Non-pigmented ciliary epithelial cell (primary cell): ENCODE data around the gene ATXN1.
"Not testable (repeated sequence)": the region's sequence is repeated elsewhere in the genome, so short reads cannot be mapped to it uniquely, and the experiment has no call there.

Experiments
- DNase-seq: peaks from one replicate; pipeline ENCODE4 v3.0.0-alpha.2; 2010; ENCODE audit warnings: low read depth

ATXN1 gene

GRCh38 chr6:16760516-16761470 lies at the start of gene ATXN1:
ATXN1 (minus strand) TSS chr6:16761460.
- DNase-seq: no peak

- DNase-seq: no peak
These were observed 49.2 kb upstream of the ATXN1 start for GRCh38 chr6:16810411-16810810.

GRCh38 chr6:16809753-16810358 lies 48.6 kb upstream of the ATXN1 start:
- no peak for DNase-seq

DNA sequence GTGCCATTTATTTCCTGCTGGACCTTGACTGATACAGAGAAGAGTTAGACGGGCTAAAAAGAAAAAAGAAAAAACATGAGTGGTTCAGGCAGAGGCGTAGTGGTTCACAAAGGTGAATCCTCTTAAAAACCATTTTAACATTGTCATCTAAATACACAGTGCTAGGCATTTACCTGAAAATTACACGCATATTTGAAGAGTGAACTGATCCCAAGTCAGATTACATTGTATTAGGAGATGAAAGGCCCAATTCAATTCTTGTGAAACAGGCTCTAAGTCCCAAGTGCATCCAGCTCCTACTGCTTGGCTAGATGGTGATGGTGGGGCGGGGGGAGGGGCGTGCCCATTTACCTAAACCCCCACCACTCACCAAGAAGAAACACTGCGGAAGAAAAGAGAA lies 46.7 kb upstream of the ATXN1 start:
- DNase-seq: no peak

GRCh38 chr6:16806363-16806762 lies 45.1 kb upstream of the ATXN1 start:
- DNase-seq: no peak

GRCh38 chr6:16805243-16805950 lies 44.1 kb upstream of the ATXN1 start:
- no peak for DNase-seq

DNA sequence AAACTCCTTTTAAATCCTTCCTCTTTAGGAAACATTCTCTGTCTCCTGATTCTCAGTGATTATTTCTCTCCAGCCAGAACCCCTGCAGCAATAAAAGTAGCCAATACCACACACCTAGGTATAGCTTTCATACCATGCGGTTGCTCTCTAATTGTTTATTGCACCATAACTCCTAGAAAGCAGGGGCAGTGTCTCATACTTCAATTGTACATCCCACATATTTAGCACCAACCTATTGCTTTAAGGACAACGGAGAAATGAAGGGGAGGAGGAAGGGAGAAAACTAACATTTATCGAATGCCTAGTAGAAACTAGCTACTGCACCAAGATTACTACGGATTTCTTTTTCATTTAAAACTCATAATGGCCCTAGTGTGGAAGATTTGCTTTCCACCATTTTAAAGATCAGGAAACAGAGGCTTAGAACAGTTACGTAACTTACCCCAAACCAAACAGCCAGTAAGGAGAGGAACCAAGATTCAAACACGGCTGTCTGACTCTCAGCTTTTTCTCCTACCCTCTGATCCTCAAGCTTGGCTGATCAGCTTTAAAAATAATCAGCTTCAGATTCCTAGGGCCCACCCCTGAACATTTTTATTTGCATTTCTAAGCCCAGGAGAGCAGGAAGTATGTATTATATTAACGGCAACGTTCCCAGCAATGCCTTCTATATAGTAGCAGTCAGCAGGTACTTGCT lies 43.4 kb upstream of the ATXN1 start:
- DNase-seq: no peak

GRCh38 chr6:16803294-16804200 lies 42.3 kb upstream of the ATXN1 start:
- peak; percentile 68 for DNase-seq

GRCh38 chr6:16802071-16802470 lies 40.8 kb upstream of the ATXN1 start:
- DNase-seq: no peak

GRCh38 chr6:16800942-16801341 lies 39.7 kb upstream of the ATXN1 start:
- DNase-seq: no peak

- no peak for DNase-seq
These were observed 39.1 kb upstream of the ATXN1 start for GRCh38 chr6:16800341-16800740.

DNA sequence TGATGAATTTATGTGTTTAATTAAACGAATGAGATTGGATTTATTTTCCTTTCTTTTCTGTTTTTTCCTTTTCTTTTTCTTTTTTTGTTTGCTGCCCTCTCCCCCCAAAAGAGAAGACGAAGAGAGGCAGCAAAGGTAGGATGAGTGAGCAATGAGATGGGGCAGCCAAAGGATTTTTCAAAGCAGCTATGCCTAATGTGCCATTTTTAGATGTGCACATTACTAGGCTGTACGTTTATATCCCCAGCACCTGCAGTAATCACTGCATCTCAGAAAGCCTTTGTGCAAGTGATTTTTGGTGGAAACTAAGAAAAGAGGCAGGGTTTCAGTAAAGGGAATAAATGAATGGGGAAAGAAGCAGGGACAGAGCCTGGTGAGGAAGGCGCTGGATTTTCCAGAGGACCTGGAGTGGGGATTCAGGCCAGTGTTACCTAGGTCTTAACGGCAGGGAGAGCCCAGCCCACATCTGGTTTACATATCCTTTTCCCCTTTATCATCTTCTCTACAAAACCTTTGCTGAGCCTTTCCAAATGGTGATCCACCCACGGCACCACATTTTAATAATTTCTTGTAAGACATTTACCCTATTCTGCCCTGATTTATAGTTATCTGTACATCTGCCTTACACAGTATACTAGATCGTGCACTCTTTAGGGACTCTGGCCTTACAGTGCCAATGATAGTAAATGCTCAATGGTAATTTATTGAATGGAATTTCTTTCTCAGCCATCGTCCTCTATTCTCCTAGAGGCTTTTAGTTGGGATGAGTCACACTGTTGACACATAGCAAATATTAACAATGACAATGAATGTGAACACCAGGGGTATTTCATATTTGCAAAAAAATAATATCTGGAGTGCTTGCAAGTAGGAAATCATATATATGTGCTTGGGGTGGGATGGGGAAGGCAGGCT lies 38.3 kb upstream of the ATXN1 start:
- no peak for DNase-seq

DNA sequence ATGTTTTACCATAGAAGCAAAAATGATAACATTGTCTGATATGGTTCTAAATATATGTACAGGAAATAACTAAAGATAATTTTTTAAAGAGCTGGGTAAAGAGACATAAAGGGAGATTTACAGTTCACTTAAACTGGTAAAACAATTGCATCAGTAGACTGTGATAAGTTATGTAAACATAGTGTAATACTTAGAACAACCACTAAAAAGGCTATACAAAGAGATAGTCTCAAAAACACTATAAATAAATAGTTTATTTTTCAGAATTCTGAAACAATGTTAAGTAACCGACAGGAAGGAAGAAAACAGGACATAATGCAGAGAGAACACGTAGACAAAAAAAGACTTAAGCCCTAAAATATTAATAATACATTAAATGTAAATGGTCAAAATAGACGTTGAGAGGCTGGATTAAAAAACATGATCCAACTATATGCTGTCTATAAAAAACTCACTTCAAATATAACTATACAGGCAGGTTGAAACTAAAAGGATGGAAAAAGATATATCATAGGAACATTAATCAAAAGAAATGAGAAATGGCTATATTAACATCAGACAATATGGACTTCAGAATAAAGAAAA lies 32.7 kb upstream of the ATXN1 start:
- DNase-seq: no peak

GRCh38 chr6:16789329-16790038 lies 28.2 kb upstream of the ATXN1 start:
- no peak for DNase-seq

GRCh38 chr6:16787128-16787682 lies 25.9 kb upstream of the ATXN1 start:
- no peak for DNase-seq

- no peak for DNase-seq
These were observed 24.2 kb upstream of the ATXN1 start for GRCh38 chr6:16785496-16785895.

- not testable (repeated sequence) for DNase-seq
These were observed 23.7 kb upstream of the ATXN1 start for GRCh38 chr6:16784957-16785356.

DNA sequence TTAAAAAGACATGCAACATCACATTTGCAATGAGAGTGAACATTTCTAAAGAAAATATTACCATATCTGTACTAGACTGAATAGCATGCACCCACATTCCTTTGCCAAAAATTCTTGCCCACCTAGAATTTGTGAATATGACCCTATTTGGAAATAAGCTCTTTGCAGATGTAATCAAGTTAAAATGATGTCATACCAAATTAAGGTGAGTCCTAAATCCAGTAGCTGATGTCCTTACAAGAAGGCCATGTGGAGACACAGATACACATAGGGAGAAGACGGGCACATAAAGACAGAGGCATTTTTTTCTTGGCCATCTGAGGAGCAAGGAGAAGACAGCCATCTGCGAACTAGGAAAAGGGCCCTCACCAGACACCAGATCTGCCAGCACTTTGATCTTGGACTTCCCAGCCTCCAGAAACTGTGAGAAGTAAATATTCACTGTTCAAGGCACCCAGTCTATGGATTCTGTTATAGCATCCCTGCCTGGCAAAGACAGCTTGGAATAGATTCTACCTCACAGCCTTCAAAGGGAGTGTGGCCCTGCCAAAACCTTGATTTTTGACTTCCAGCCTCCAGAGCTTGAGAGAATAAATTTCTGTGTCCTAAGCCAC lies 22.8 kb upstream of the ATXN1 start:
- DNase-seq: no peak
